Right lobe of liver (tissue), 6 donors: Measurements from ENCODE around the gene LRFN3. TPM values are rescaled to one million over a fixed set of nuclear protein-coding genes. Genes with fewer than 3 reads are reported as not detected.

Source experiments
- ATAC-seq, 4 donors: fragments of 200-7000 bp; cut with Tn5 transposase; one replicate each; pipeline ENCODE4 v1.9.1; 2020; ENCODE audit warnings: mild to moderate bottlenecking in 4 of 4, moderate library complexity in 4 of 4
- DNase-seq, 3 donors: peaks; one replicate each; pipeline ENCODE4 v3.0.0-alpha.2; 2020
- H3K27ac ChIP-seq, 3 donors: fragments of 200-600 bp; one replicate each; pipeline ENCODE4 v1.8.0; 2022
- H3K27me3 ChIP-seq, 2 donors: fragments of 200-600 bp; one replicate each; pipeline ENCODE4 v1.8.0; 2022
- H3K36me3 ChIP-seq, 4 donors: fragments of 200-600 bp; sonication (generic) in 1 of 4; one replicate each; pipeline versions ENCODE4 v1.5.1 to v1.8.0; 2017 to 2022; ENCODE audit warnings: control low read depth in 1 of 4
- H3K4me1 ChIP-seq, 4 donors: fragments of 200-600 bp; sonication (generic) in 1 of 4; one replicate each; pipeline versions ENCODE4 v1.5.1 to v1.8.0; 2017 to 2022; ENCODE audit warnings: control low read depth in 1 of 4
- H3K4me3 ChIP-seq, 3 donors: fragments of 200-600 bp; one replicate each; pipeline ENCODE4 v1.8.0; 2022
- H3K9me3 ChIP-seq, 4 donors: fragments of 200-600 bp; sonication (generic) in 1 of 4; one replicate each; pipeline versions ENCODE4 v1.5.1 to v1.8.0; 2017 to 2022; ENCODE audit warnings: control low read depth in 1 of 4
- CTCF ChIP-seq, 4 donors: fragments of 200-600 bp in 3 of 4; fragments of 450-650 bp in 1 of 4; IDR thresholded peaks; one replicate each; pipeline versions ENCODE4 v1.5.1 to v1.8.0; 2016 to 2022; ENCODE audit warnings: antibody characterized with exemption in 4 of 4, mild to moderate bottlenecking in 2 of 4
- POLR2A ChIP-seq: fragments of 450-650 bp; IDR thresholded peaks from one replicate; pipeline ENCODE4 v1.6.1; 2017; ENCODE audit warnings: antibody characterized with exemption, mild to moderate bottlenecking
- WGBS: methylation state at CpG from one replicate; pipeline ENCODE4 v1.1.6; 2018; ENCODE audit warnings: low coverage, low lambda C conversion rate; ENCODE audit not compliant: insufficient coverage; ENCODE audit errors: missing lambda C conversion rate; 5-methylcytosine and 5-hydroxymethylcytosine counted together
- intact Hi-C, 2 donors: fragments of 100-400 bp; cut with DNase I; formaldehyde crosslinking; loops; one replicate each; pipeline versions ENCODE4 v1.11.2 to v1.14.1; 2022
- total RNA-seq, 6 experiments: library from RNA; depleted of rRNA in 2 of 6; stranded (reverse); fragments of >200 nt in 2 of 6; fragmentation: NEBNext Ultra II Directional in 3 of 6; extraction: Animal tissue kit (Norgen Biotek cat#: 25700) in 3 of 6; gene quantifications; one replicate each; pipeline versions ENCODE4 v1.1.0 to v1.2.4, GENCODE V29; 2016 to 2023
- donor health status: DM: no; HTN: yes; CAD: no.
- donor health status: DM: no; HTN: no; CAD: no.
- donor health status: DM: no; HTN: no; CAD: no.
- donor health status: DM: no; HTN: yes; CAD: no.
- donor health status: DM: no; HTN: yes; CAD: no.

The LRFN3 gene
- total RNA-seq, 6 experiments from 2014 or later = 5.6 to 8.6 (median 7.0) TPM

GRCh38 chr19:35936738-35937268, 629 bp downstream of the LRFN3 start:
- no peak for TF ChIP-seq POLR2A
- no peak for TF ChIP-seq CTCF (IDR thresholded peaks at IDR 0.05)
- Histone ChIP-seq H3K4me1 (peaks cover 0 to 23% (median 2%) of the 10 kb centered on the region in 4 donors), H3K27ac (peak overlapping the region in 2 of 3 donors; percentile 5 to 13), H3K4me3 (peak overlapping the region; percentile 44 to 59 (median 56)), H3K36me3 (peaks cover 0 to 2% (median 0%) of the 10 kb centered on the region in 4 donors), H3K27me3 (no peaks in the 10 kb centered on the region), H3K9me3 (no peaks in the 10 kb centered on the region)
- ATAC-seq (no peak), DNase-seq (no peak)
- intact Hi-C loops = loop anchor here (5.0 kb wide), 2 partner anchors 55 to 60 kb away; no protein-coding TSS in a partner anchor
- WGBS = 13% methylated on average over 8 of the region's 11 CpGs

GRCh38 chr19:35937345-35938281, 1.4 kb downstream of the LRFN3 start:
- H3K27ac ChIP-seq = no peak overlapping the region
- no peaks in the 10 kb centered on the region for H3K27me3 ChIP-seq
- intact Hi-C loops = loop anchor here (5.0 kb wide), 2 partner anchors 55 to 60 kb away; no protein-coding TSS in a partner anchor
- DNase-seq (peak in 1 of 3 donors; percentile 43), ATAC-seq (peak; percentile 6 to 29 (median 20))
- no peaks in the 10 kb centered on the region for H3K9me3 ChIP-seq
- peaks cover 0 to 23% (median 5%) of the 10 kb centered on the region in 4 donors for H3K4me1 ChIP-seq
- H3K4me3 ChIP-seq = peak overlapping the region in 2 of 3 donors; percentile 44 to 59
- WGBS = 30% methylated on average over 13 of the region's 14 CpGs
- TF ChIP-seq CTCF (IDR thresholded peaks at IDR 0.05) = no peak
- no peak for TF ChIP-seq POLR2A
- peaks cover 0 to 2% (median 0%) of the 10 kb centered on the region in 4 donors for H3K36me3 ChIP-seq

DNA sequence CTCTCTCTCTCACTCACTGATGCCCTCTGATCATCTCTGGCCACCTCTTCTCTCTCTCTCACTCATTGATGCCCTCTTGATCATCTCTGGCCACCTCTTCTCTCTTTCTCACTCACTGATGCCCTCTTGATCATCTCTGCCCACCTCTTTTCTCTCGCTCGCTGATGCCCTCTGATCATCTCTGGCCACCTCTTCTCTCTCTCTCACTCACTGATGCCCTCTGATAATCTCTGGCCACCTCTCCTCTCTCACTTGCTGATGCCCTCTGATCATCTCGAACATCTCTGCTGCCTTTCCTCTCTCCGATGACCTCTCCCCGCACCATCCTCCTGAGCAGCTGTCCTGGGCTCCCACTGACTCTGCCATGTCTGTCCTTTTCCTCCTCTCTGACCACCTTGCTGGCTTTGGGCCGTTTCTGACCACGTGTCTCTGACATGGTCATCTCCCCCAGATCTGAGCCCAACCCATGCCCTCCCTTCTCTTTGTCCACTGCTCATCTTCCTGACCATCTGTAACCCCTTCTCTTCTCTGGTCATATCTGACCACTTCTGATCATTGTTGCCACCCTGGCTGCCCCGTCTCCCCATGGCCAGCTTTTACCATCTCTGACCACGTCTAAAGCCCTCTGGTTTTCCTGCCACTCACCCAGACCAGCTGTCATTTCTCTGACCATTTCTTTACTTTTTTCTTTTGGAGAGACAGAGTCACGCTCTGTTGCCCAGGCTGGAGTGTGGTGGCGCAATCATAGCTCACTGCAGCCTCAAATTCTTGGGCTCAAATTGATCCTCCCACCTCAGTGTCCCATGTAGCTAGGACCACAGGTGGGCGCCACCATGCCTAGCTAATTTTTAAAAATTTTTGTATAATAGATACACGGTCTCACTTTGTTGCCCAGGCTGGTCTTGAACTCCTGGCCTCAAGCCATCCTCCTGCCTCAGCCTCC, 2.4 kb downstream of the LRFN3 start:
- no peak for TF ChIP-seq CTCF (IDR thresholded peaks at IDR 0.05)
- TF ChIP-seq POLR2A = no peak
- no peak for ATAC-seq
- Histone ChIP-seq H3K27ac (no peak overlapping the region), H3K4me1 (peaks cover 0 to 23% (median 5%) of the 10 kb centered on the region in 4 donors), H3K36me3 (peaks cover 0 to 2% (median 0%) of the 10 kb centered on the region in 4 donors), H3K27me3 (no peaks in the 10 kb centered on the region), H3K9me3 (no peaks in the 10 kb centered on the region), H3K4me3 (no peak overlapping the region)
- peak in 1 of 3 donors; percentile 35 for DNase-seq
- 77% methylated on average over 13 of the region's 13 CpGs for WGBS
- intact Hi-C loops = loop anchor here (5.0 kb wide), 2 partner anchors 56 to 61 kb away; no protein-coding TSS in a partner anchor
